Activated CD4-positive, alpha-beta T cell treated with anti-CD3 and anti-CD28 coated beads, Interleukin-2, amount 50 U/mL, for 16 hours (primary cell): Measurements from ENCODE around the gene PPP6R1.

ENCODE experiments used
- DNase-seq: peaks from one replicate; pipeline ENCODE4 v3.0.0-alpha.2; 2020

Gene PPP6R1

GRCh38 chr19:55279770-55280643 lies 21.2 kb upstream of the PPP6R1 start, which contains the start of gene HSPBP1:
HSPBP1 (minus strand) TSS chr19:55280110; CDS start chr19:55279608, 502 bp downstream.
- DNase-seq: peak; percentile 98

GRCh38 chr19:55279340-55279739 lies 20.5 kb upstream of the PPP6R1 start:
- no peak for DNase-seq

GRCh38 chr19:55278391-55279135 lies 19.7 kb upstream of the PPP6R1 start:
- DNase-seq: no peak

GRCh38 chr19:55277494-55277893 lies 18.7 kb upstream of the PPP6R1 start:
- no peak for DNase-seq

GRCh38 chr19:55276720-55277430 lies 18.1 kb upstream of the PPP6R1 start:
- no peak for DNase-seq

- peak; percentile 44 for DNase-seq
Observed at GRCh38 chr19:55275851-55276719, 17.3 kb upstream of the PPP6R1 start.

GRCh38 chr19:55273978-55274707 lies 15.3 kb upstream of the PPP6R1 start:
- no peak for DNase-seq

- no peak for DNase-seq
Observed at GRCh38 chr19:55272142-55272541, 13.3 kb upstream of the PPP6R1 start.

- no peak for DNase-seq
Observed at GRCh38 chr19:55270172-55270942, 11.5 kb upstream of the PPP6R1 start.

GRCh38 chr19:55269299-55269698 lies 10.5 kb upstream of the PPP6R1 start:
- no peak for DNase-seq

GRCh38 chr19:55266840-55267239 lies 8.0 kb upstream of the PPP6R1 start:
- no peak for DNase-seq

- DNase-seq: no peak
Observed at GRCh38 chr19:55266404-55266803, 7.6 kb upstream of the PPP6R1 start.

GRCh38 chr19:55265723-55266386 lies 7.0 kb upstream of the PPP6R1 start:
- DNase-seq: no peak

GRCh38 chr19:55265173-55265572 lies 6.4 kb upstream of the PPP6R1 start:
- no peak for DNase-seq

GRCh38 chr19:55264531-55264930 lies 5.7 kb upstream of the PPP6R1 start:
- DNase-seq: no peak

GRCh38 chr19:55262359-55262758 lies 3.5 kb upstream of the PPP6R1 start:
- no peak for DNase-seq

- no peak for DNase-seq
Observed at GRCh38 chr19:55261671-55262126, 2.9 kb upstream of the PPP6R1 start.

- DNase-seq: no peak
Observed at GRCh38 chr19:55259540-55260210, 858 bp upstream of the PPP6R1 start.

- no peak for DNase-seq
Observed at GRCh38 chr19:55258476-55258827, 365 bp downstream of the PPP6R1 start.
